Measurements from ENCODE around the gene SPG11.
"Not testable (repeated sequence)": the region's sequence is repeated elsewhere in the genome, so short reads cannot be mapped to it uniquely, and the experiment has no call there.

DNA sequence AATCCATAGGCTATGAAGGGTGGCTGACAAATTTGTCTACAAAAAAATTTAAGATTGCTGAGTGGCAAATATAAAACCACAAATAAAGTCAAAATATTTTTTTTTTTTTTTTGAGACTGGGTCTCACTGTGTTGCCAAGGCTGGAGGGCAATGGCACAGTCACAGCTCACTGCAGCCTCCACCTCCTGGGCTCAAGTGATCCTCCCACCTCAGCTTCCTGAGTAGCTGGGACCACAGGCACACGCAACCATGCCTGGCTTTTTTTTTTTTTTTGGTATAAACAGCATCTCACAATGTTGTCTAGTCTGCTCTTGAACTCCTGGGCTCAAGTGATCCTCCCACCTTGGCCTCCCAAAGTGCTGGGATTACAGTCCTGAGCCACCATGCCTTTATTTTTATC, 26.8 kb upstream of the SPG11 start:
- TF ChIP-seq, protein P1, sequence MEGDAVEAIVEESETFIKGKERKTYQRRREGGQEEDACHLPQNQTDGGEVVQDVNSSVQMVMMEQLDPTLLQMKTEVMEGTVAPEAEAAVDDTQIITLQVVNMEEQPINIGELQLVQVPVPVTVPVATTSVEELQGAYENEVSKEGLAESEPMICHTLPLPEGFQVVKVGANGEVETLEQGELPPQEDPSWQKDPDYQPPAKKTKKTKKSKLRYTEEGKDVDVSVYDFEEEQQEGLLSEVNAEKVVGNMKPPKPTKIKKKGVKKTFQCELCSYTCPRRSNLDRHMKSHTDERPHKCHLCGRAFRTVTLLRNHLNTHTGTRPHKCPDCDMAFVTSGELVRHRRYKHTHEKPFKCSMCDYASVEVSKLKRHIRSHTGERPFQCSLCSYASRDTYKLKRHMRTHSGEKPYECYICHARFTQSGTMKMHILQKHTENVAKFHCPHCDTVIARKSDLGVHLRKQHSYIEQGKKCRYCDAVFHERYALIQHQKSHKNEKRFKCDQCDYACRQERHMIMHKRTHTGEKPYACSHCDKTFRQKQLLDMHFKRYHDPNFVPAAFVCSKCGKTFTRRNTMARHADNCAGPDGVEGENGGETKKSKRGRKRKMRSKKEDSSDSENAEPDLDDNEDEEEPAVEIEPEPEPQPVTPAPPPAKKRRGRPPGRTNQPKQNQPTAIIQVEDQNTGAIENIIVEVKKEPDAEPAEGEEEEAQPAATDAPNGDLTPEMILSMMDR (IDR thresholded peaks at IDR 0.05), result not testable (repeated sequence)
- not testable (repeated sequence) for TF ChIP-seq POLR2A (IDR thresholded peaks at IDR 0.05)
